HepG2 (cell line): ENCODE measurements around the gene METRN. TPM values are rescaled to one million over a fixed set of nuclear protein-coding genes. Genes with fewer than 3 reads are reported as not detected.
A peak's percentile ranks its signal among the peaks of the same experiment; 100 is the strongest.

Source experiments
- AGO1 ChIP-seq: fragments of 200-400 bp; formaldehyde crosslinking; IDR thresholded peaks from 2 replicates; pipeline ENCODE4 v1.6.1; 2017; ENCODE audit warnings: mild to moderate bottlenecking, low read depth, low read length, moderate library complexity; ENCODE audit not compliant: poor library complexity, severe bottlenecking
- ATF5 ChIP-seq: sonication (generic); formaldehyde crosslinking; IDR thresholded peaks from 2 replicates; pipeline ENCODE4 v1.4.0; 2020; ENCODE audit warnings: mild to moderate bottlenecking, low read depth, missing genetic modification reagents
- BCL3 ChIP-seq: sonication (generic); formaldehyde crosslinking; IDR thresholded peaks from 2 replicates; pipeline ENCODE4 v1.5.1; 2020; ENCODE audit warnings: mild to moderate bottlenecking, missing genetic modification reagents, moderate library complexity
- CSRNP1 ChIP-seq: sonication (generic); formaldehyde crosslinking; IDR thresholded peaks from 2 replicates; pipeline ENCODE4 v1.8.1; 2023; ENCODE audit warnings: mild to moderate bottlenecking, missing genetic modification reagents
- DZIP1 ChIP-seq: sonication (generic); formaldehyde crosslinking; IDR thresholded peaks from 2 replicates; pipeline ENCODE4 v1.5.0; 2020; ENCODE audit warnings: mild to moderate bottlenecking, missing genetic modification reagents
- GABPB1 ChIP-seq: IDR thresholded peaks from 2 replicates; pipeline ENCODE4 v1.6.1; 2016; ENCODE audit warnings: mild to moderate bottlenecking, missing genetic modification reagents, moderate library complexity, missing compliant biosample characterization
- GLMP ChIP-seq: sonication (generic); formaldehyde crosslinking; IDR thresholded peaks from 2 replicates; pipeline ENCODE4 v1.9.0; 2021; ENCODE audit warnings: missing genetic modification reagents, mild to moderate bottlenecking, borderline replicate concordance
- HES4 ChIP-seq: sonication (generic); formaldehyde crosslinking; IDR thresholded peaks from 2 replicates; pipeline ENCODE4 v1.9.0; 2021; ENCODE audit warnings: mild to moderate bottlenecking, missing genetic modification reagents, borderline replicate concordance
- TEAD2 ChIP-seq: sonication (generic); formaldehyde crosslinking; IDR thresholded peaks from 2 replicates; pipeline ENCODE4 v1.9.0; 2021; ENCODE audit warnings: missing genetic modification reagents
- THAP11 ChIP-seq: IDR thresholded peaks from 2 replicates; pipeline ENCODE4 v1.6.1; 2016; ENCODE audit warnings: missing biosample characterization, missing genetic modification reagents
- TOPORS ChIP-seq: sonication (generic); formaldehyde crosslinking; IDR thresholded peaks from 2 replicates; pipeline ENCODE4 v1.8.0; 2023; ENCODE audit warnings: mild to moderate bottlenecking, missing genetic modification reagents
- ZBTB7A ChIP-seq: sonication (generic); formaldehyde crosslinking; IDR thresholded peaks from 2 replicates; pipeline ENCODE4 v1.8.0; 2022; ENCODE audit warnings: mild to moderate bottlenecking, missing genetic modification reagents
- ZNF607 ChIP-seq: sonication (generic); formaldehyde crosslinking; IDR thresholded peaks from 2 replicates; pipeline ENCODE4 v1.5.1; 2020; ENCODE audit warnings: missing genetic modification reagents, mild to moderate bottlenecking, borderline replicate concordance
- ZNF747 ChIP-seq: sonication (generic); formaldehyde crosslinking; IDR thresholded peaks from 2 replicates; pipeline ENCODE4 v1.8.1; 2023; ENCODE audit warnings: missing genetic modification reagents, mild to moderate bottlenecking, borderline replicate concordance
- polyA plus RNA-seq, 8 experiments: library from polyadenylated mRNA; depleted of rRNA in 3 of 8; stranded (reverse) in 7 of 8; unstranded in 1 of 8; fragments of >200 nt; fragmentation: Illumina TruSeq in 4 of 8; extraction: Trizol in 4 of 8; gene quantifications; 2 replicates each; pipeline versions ENCODE4 v1.2.1 to v1.2.3, GENCODE V29; 2011 to 2016; ENCODE audit warnings: low read depth in 4 of 8, missing spikeins in 1 of 8, mixed read lengths in 1 of 8; ENCODE audit not compliant: insufficient read depth in 1 of 8
- total RNA-seq, 5 experiments: library from RNA; depleted of rRNA; stranded (reverse); fragments of >200 nt; fragmentation: Illumina TruSeq; extraction: Trizol; gene quantifications; 2 replicates each; pipeline ENCODE4 v1.2.3, GENCODE V29; 2016; ENCODE audit warnings: low read depth in 1 of 5

The METRN gene
- total and polyA plus RNA-seq, 2 of the 13 experiments (the other 11 are each of a cell fraction or from before 2014, with no cell fraction given): 25.5 to 46.1 TPM

- peak; percentile 95 for TF ChIP-seq BCL3 (CRISPR knock-in tag)
- TF ChIP-seq HES4 (CRISPR knock-in tag): peak; percentile 91
- peak; percentile 76 for TF ChIP-seq ZBTB7A (CRISPR knock-in tag)
- peak; percentile 90; the same call in 1 of the 2 replicates for TF ChIP-seq ZNF607 (CRISPR knock-in tag)
- TF ChIP-seq CSRNP1 (CRISPR knock-in tag): peak; percentile 83
- peak; percentile 42; the same call in 1 of the 2 replicates for TF ChIP-seq TOPORS
- TF ChIP-seq GLMP: no peak
- TF ChIP-seq ZNF747 (CRISPR knock-in tag): peak; percentile 76; the same call in 1 of the 2 replicates
- peak; percentile 93 for TF ChIP-seq GABPB1
- TF ChIP-seq ATF5: peak; percentile 70; the same call in 1 of the 2 replicates
- TF ChIP-seq AGO1: peak; percentile 92
- peak; percentile 90 for TF ChIP-seq THAP11 (CRISPR knock-in tag)
- 0 out of 2 replicates have a peak, but pooled peaks have one; percentile 36 for TF ChIP-seq TEAD2 (CRISPR knock-in tag)
- peak; percentile 56 for TF ChIP-seq DZIP1 (CRISPR knock-in tag)
These were observed 6.3 kb downstream of the METRN start, which contains the start of gene ANTKMT (continued) for GRCh38 chr16:720990-721764.
